ENCODE data around the gene PAK6.

Gene PAK6

GRCh38 chr15:40217166-40217824 lies 21.6 kb upstream of the PAK6 start:
- peak; percentile 72 for TF ChIP-seq CTCF (IDR thresholded peaks at IDR 0.05; ENCODE audit: low read depth, low read length)
- peak; percentile 40 for DNase-seq (ENCODE audit: extremely low read depth, low read depth)

- no peak for TF ChIP-seq CTCF (IDR thresholded peaks at IDR 0.05; ENCODE audit: low read depth, low read length)
- no peak for DNase-seq (ENCODE audit: extremely low read depth, low read depth)
These were observed 19.1 kb upstream of the PAK6 start for GRCh38 chr15:40219801-40220200.

- TF ChIP-seq CTCF (IDR thresholded peaks at IDR 0.05; ENCODE audit: low read depth, low read length) = no peak
- DNase-seq (ENCODE audit: extremely low read depth, low read depth) = no peak
These were observed 16.7 kb upstream of the PAK6 start for GRCh38 chr15:40222131-40222530.

GRCh38 chr15:40226736-40227135 lies 12.1 kb upstream of the PAK6 start:
- TF ChIP-seq CTCF (IDR thresholded peaks at IDR 0.05; ENCODE audit: low read depth, low read length) = no peak
- no peak for DNase-seq (ENCODE audit: extremely low read depth, low read depth)

GRCh38 chr15:40229316-40229715 lies 9.5 kb upstream of the PAK6 start:
- TF ChIP-seq CTCF (IDR thresholded peaks at IDR 0.05; ENCODE audit: low read depth, low read length) = no peak
- DNase-seq (ENCODE audit: extremely low read depth, low read depth) = no peak

GRCh38 chr15:40229956-40230355 lies 8.9 kb upstream of the PAK6 start:
- DNase-seq (ENCODE audit: extremely low read depth, low read depth) = no peak
- TF ChIP-seq CTCF (IDR thresholded peaks at IDR 0.05; ENCODE audit: low read depth, low read length) = no peak

GRCh38 chr15:40232625-40233070 lies 6.2 kb upstream of the PAK6 start:
- no peak for DNase-seq (ENCODE audit: extremely low read depth, low read depth)
- TF ChIP-seq CTCF (IDR thresholded peaks at IDR 0.05; ENCODE audit: low read depth, low read length) = no peak
